Loucy (cell line): ENCODE results near the gene MRPS2.
"Not testable (repeated sequence)": the region's sequence is repeated elsewhere in the genome, so short reads cannot be mapped to it uniquely, and the experiment has no call there.

Experiments
- H2AFZ ChIP-seq: fragments of 200-600 bp; sonication (generic); 2 replicates; pipeline ENCODE4 v1.6.0; 2016; ENCODE audit warnings: antibody characterized with exemption, mild to moderate bottlenecking, low read length, moderate library complexity
- H3F3A ChIP-seq: fragments of 200-600 bp; 2 replicates; pipeline ENCODE4 v1.6.0; 2016; ENCODE audit warnings: antibody characterized with exemption, low read depth, mild to moderate bottlenecking
- H3K27me3 ChIP-seq: fragments of 200-600 bp; sonication (generic); 2 replicates; pipeline ENCODE4 v1.6.1; 2014; ENCODE audit warnings: low read length, mild to moderate bottlenecking; ENCODE audit not compliant: insufficient read depth, poor library complexity, severe bottlenecking
- H3K36me3 ChIP-seq: fragments of 200-600 bp; sonication (generic); 2 replicates; pipeline ENCODE4 v1.6.1; 2016; ENCODE audit warnings: low read length; ENCODE audit not compliant: insufficient read depth
- H3K4me1 ChIP-seq: fragments of 200-600 bp; sonication (generic); 2 replicates; pipeline ENCODE4 v1.5.1; 2014; ENCODE audit warnings: low read length, mild to moderate bottlenecking; ENCODE audit not compliant: insufficient read depth, poor library complexity, severe bottlenecking
- H3K4me2 ChIP-seq: fragments of 200-600 bp; sonication (generic); 2 replicates; pipeline ENCODE4 v1.6.0; 2014; ENCODE audit warnings: antibody characterized with exemption, low read length, low read depth, mild to moderate bottlenecking; ENCODE audit not compliant: poor library complexity, severe bottlenecking
- H3K4me3 ChIP-seq: fragments of 200-600 bp; sonication (generic); 2 replicates; pipeline ENCODE4 v1.5.1; 2014; ENCODE audit warnings: low read length, mild to moderate bottlenecking, mixed read lengths; ENCODE audit not compliant: poor library complexity, severe bottlenecking
- H3K79me2 ChIP-seq: fragments of 200-600 bp; sonication (generic); 2 replicates; pipeline ENCODE4 v1.6.1; 2014; ENCODE audit warnings: low read length; ENCODE audit not compliant: insufficient read depth
- H3K9ac ChIP-seq: fragments of 200-600 bp; sonication (generic); 2 replicates; pipeline ENCODE4 v1.6.0; 2014; ENCODE audit warnings: mild to moderate bottlenecking, low read depth, low read length, moderate library complexity; ENCODE audit not compliant: poor library complexity, severe bottlenecking
- H3K9me2 ChIP-seq: fragments of 200-600 bp; sonication (generic); replicated peaks from 2 replicates; pipeline ENCODE4 v1.6.1; 2016; ENCODE audit warnings: low read depth, low read length, mixed read lengths
- H3K9me3 ChIP-seq: fragments of 200-600 bp; sonication (generic); 2 replicates; pipeline ENCODE4 v1.6.1; 2014; ENCODE audit warnings: mild to moderate bottlenecking, antibody characterized with exemption, low read length, low read depth; ENCODE audit not compliant: insufficient read depth
- H4K20me1 ChIP-seq: fragments of 200-600 bp; sonication (generic); 2 replicates; pipeline ENCODE4 v1.6.0; 2014; ENCODE audit warnings: antibody characterized with exemption, low read length, mild to moderate bottlenecking; ENCODE audit not compliant: insufficient read depth, poor library complexity, severe bottlenecking
- CTCF ChIP-seq: fragments of 200-600 bp; sonication (generic); conservative IDR thresholded peaks from 2 replicates; pipeline ENCODE4 v1.5.1; 2014; ENCODE audit warnings: mild to moderate bottlenecking, antibody characterized with exemption, low read length
- EZH2phosphoT487 ChIP-seq: fragments of 200-600 bp; IDR thresholded peaks from 2 replicates; pipeline ENCODE4 v1.6.1; 2018; ENCODE audit warnings: antibody characterized with exemption, mild to moderate bottlenecking, moderate library complexity, borderline replicate concordance

The MRPS2 gene

GRCh38 chr9:135547756-135548736 lies 47.6 kb downstream of the MRPS2 start:
- Histone ChIP-seq H2AFZ (no peak overlapping the region), H3K27me3 (no peaks in the 10 kb centered on the region), H3K4me1 (no peaks in the 10 kb centered on the region), H4K20me1 (no peaks in the 10 kb centered on the region), H3K9me2 (no peaks in the 10 kb centered on the region), H3K36me3 (no peaks in the 10 kb centered on the region), H3K79me2 (no peaks in the 10 kb centered on the region), H3K9ac (no peak overlapping the region), H3K9me3 (peaks cover 3% of the 10 kb centered on the region; the same call in 1 of the 2 replicates), H3K4me3 (no peak overlapping the region), H3K4me2 (no peak overlapping the region), H3F3A (no peaks in the 10 kb centered on the region)
- TF ChIP-seq EZH2phosphoT487 (no peak), CTCF (no peak)

- H2AFZ ChIP-seq, H4K20me1 ChIP-seq, H3K36me3 ChIP-seq, H3K4me2 ChIP-seq, H3K9ac ChIP-seq, H3F3A ChIP-seq, H3K9me2 ChIP-seq, H3K79me2 ChIP-seq, H3K27me3 ChIP-seq, H3K4me1 ChIP-seq, H3K9me3 ChIP-seq, H3K4me3 ChIP-seq: not testable (repeated sequence)
Measured at GRCh38 chr9:135549478-135550343, 49.2 kb downstream of the MRPS2 start.

- no peaks in the 10 kb centered on the region for H3K4me1 ChIP-seq
- H4K20me1 ChIP-seq, result no peaks in the 10 kb centered on the region
- no peaks in the 10 kb centered on the region for H3K36me3 ChIP-seq
- H2AFZ ChIP-seq, result no peak overlapping the region
- H3K9ac ChIP-seq, result no peak overlapping the region
- no peak overlapping the region for H3K4me3 ChIP-seq
- peaks cover 8% of the 10 kb centered on the region; the same call in 1 of the 2 replicates for H3K9me3 ChIP-seq
- no peaks in the 10 kb centered on the region for H3K79me2 ChIP-seq
- no peaks in the 10 kb centered on the region for H3F3A ChIP-seq
- TF ChIP-seq CTCF (no peak), EZH2phosphoT487 (no peak)
- H3K9me2 ChIP-seq, result no peaks in the 10 kb centered on the region
- no peaks in the 10 kb centered on the region for H3K27me3 ChIP-seq
- no peak overlapping the region for H3K4me2 ChIP-seq
Measured at GRCh38 chr9:135550344-135550918, 49.9 kb downstream of the MRPS2 start.
